NCI-H1694 treated with DMSO at 0.1 percent for 48 hours (cell line): ENCODE results near the gene LCORL.
A peak's percentile ranks its signal among the peaks of the same experiment; 100 is the strongest.
"Not testable (repeated sequence)": the region's sequence is repeated elsewhere in the genome, so short reads cannot be mapped to it uniquely, and the experiment has no call there.

Experiments used
- DNase-seq: peaks from one replicate; lab custom pipeline; 2025; lab: John Stamatoyannopoulos, UW

Gene LCORL

GRCh38 chr4:18021720-18022571 lies at the start of gene LCORL:
TSS of gene LCORL (minus strand) at chr4:18021755. CDS start at chr4:18021751, 4 bp downstream.
- DNase-seq, result peak; percentile 96

GRCh38 chr4:18069810-18070209 lies 48.3 kb upstream of the LCORL start:
- DNase-seq, result no peak

GRCh38 chr4:18067031-18067430 lies 45.5 kb upstream of the LCORL start:
- DNase-seq, result no peak

- no peak for DNase-seq
Measured at GRCh38 chr4:18063079-18063478, 41.5 kb upstream of the LCORL start.

- no peak for DNase-seq
Measured at GRCh38 chr4:18057821-18058533, 36.4 kb upstream of the LCORL start.

GRCh38 chr4:18056030-18056429 lies 34.5 kb upstream of the LCORL start:
- no peak for DNase-seq

GRCh38 chr4:18052158-18052557 lies 30.6 kb upstream of the LCORL start:
- DNase-seq, result no peak

GRCh38 chr4:18051281-18051680 lies 29.7 kb upstream of the LCORL start:
- DNase-seq, result no peak

- no peak for DNase-seq
Measured at GRCh38 chr4:18050448-18050847, 28.9 kb upstream of the LCORL start.

GRCh38 chr4:18049446-18049845 lies 27.9 kb upstream of the LCORL start:
- DNase-seq, result no peak

GRCh38 chr4:18042754-18043153 lies 21.2 kb upstream of the LCORL start:
- no peak for DNase-seq

- DNase-seq, result no peak
Measured at GRCh38 chr4:18042012-18042411, 20.5 kb upstream of the LCORL start.

- no peak for DNase-seq
Measured at GRCh38 chr4:18041114-18041513, 19.6 kb upstream of the LCORL start.

GRCh38 chr4:18039113-18039512 lies 17.6 kb upstream of the LCORL start:
- no peak for DNase-seq

- DNase-seq, result not testable (repeated sequence)
Measured at GRCh38 chr4:18036369-18036768, 14.8 kb upstream of the LCORL start.

- DNase-seq, result no peak
Measured at GRCh38 chr4:18034099-18034498, 12.5 kb upstream of the LCORL start.

GRCh38 chr4:18033111-18034085 lies 11.8 kb upstream of the LCORL start:
- DNase-seq, result no peak

- no peak for DNase-seq
Measured at GRCh38 chr4:18025288-18025687, 3.7 kb upstream of the LCORL start.

GRCh38 chr4:18022572-18023050 lies 1.1 kb upstream of the LCORL start:
- DNase-seq, result no peak

GRCh38 chr4:18021470-18021719 lies 160 bp downstream of the LCORL start:
- DNase-seq, result no peak

GRCh38 chr4:18020671-18021469 lies 685 bp downstream of the LCORL start:
- DNase-seq, result peak; percentile 36
